LNCAP (cell line): ENCODE results near the gene NKAIN2.

Source experiments
- CTCF ChIP-seq: fragments of 450-650 bp; IDR thresholded peaks from 2 replicates; pipeline ENCODE4 v1.5.1; 2017; ENCODE audit warnings: mild to moderate bottlenecking

The NKAIN2 gene

GRCh38 chr6:124430740-124431318 is 627.2 kb downstream of the NKAIN2 start:
- no peak for TF ChIP-seq CTCF

GRCh38 chr6:124432620-124433019 is 629.0 kb downstream of the NKAIN2 start:
- TF ChIP-seq CTCF = no peak

- no peak for TF ChIP-seq CTCF
These were observed 629.9 kb downstream of the NKAIN2 start for GRCh38 chr6:124433387-124434160.

- no peak for TF ChIP-seq CTCF
These were observed 630.8 kb downstream of the NKAIN2 start for GRCh38 chr6:124434421-124434820.

- no peak for TF ChIP-seq CTCF
These were observed 633.1 kb downstream of the NKAIN2 start for GRCh38 chr6:124436803-124437202.

- TF ChIP-seq CTCF = no peak
These were observed 634.9 kb downstream of the NKAIN2 start for GRCh38 chr6:124438546-124439065.

- no peak for TF ChIP-seq CTCF
These were observed 637.8 kb downstream of the NKAIN2 start for GRCh38 chr6:124441450-124441849.
